SW 1271 (cell line): ENCODE data around the gene ATP1A1.

Experiments
- DNase-seq, 2 experiments: peaks; one replicate each; lab custom pipeline; 2025; lab: John Stamatoyannopoulos, UW

ATP1A1 gene

GRCh38 chr1:116345011-116345410 is 28.0 kb upstream of the ATP1A1 start:
- no peak for DNase-seq

DNA sequence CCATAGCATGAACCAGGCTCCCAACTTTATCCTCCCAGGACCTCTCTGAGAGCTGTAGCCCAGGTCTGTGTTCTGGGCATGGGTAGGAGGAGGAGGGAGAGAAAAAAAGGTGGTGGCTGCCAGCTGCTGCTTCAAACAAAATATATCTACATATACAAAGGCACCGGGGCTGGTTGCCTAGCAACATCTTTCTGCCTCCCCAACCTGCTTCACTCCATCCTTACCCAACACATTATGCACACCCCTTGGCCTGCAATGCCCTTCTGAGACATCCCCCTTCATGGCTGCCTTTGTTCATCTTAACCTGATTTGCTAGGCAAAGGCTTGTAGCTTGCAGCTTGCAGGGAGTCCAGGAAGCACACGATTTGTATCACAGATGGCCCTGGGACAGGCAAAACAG is 27.2 kb upstream of the ATP1A1 start:
- no peak for DNase-seq

GRCh38 chr1:116346943-116347673 is 25.9 kb upstream of the ATP1A1 start:
- no peak for DNase-seq

DNA sequence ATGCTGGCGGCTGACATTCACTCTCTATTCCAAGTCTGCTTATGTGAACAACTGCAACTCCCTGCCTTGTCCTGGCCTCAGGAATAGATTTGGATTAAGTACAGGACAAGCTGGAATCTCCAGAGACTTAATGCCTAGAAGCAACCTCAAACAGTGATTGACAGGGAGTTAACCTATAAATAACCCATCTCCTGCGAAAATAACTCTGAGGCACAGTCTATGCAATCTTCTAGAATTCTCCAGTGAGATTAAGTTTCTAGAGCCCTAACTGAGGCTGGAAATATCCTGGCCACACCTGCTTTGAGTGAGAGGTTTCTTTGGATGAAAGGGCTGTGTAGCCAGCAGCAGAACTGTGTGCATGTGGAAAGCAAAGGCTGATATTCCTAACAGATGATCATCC is 25.3 kb upstream of the ATP1A1 start:
- DNase-seq, result no peak

- no peak for DNase-seq
These were observed 22.9 kb upstream of the ATP1A1 start for GRCh38 chr1:116350097-116350645.

DNA sequence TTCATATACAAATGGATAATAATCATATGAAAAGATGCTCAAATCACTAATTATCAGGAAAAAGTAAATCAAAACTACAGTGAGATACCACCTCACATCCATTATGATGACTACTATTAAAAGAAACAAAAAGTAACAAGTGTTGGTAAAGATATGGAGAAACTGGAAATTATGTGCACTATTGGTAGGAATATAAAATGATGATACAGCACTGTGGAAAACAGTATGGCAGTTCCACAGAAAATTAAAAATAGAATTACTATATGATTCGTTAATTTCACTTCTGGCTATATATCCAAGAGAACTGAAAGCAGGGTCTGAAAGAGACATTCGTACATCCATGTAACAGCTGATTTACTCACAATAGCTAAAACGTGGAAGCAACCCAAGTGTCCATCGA is 21.1 kb upstream of the ATP1A1 start:
- DNase-seq, result no peak

GRCh38 chr1:116352349-116352813 is 20.7 kb upstream of the ATP1A1 start:
- no peak for DNase-seq

DNA sequence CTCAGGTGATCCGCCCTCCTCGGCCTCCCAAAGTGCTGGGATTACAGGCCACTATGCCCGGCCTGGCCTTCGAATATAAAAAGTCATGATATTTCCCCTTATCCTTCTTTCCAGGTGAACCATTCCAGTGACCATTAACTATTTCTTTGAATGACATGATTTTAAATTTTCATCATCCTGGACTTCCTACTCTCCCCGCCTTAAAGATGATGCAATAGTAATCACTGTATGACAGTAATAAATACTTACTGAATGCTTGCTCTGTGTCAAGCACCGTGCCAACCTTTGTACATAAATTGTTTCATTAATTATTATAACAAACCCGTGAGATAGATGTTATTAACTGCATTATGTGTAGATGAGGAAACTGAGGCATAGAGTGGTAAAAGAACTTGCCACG is 19.9 kb upstream of the ATP1A1 start:
- DNase-seq, result no peak

DNA sequence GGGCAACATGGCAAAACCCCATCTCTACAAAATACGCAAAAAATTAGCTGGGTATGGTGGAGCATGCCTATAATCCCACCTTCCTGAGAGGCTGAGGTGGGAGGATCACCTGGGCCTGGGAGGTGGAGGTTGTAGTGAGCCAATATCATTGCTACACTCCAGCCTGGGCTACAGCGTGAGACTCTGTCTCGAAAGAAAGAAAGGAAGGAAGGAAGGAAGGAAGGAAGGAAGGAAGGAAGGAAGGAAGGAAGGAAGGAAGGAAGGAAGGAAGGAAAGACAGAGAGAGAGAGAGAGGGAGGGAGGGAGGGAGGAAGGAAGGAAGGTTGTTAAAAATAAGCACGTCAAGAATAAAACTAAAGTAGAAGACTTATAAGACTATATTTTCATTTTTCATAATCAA is 17.0 kb upstream of the ATP1A1 start:
- no peak for DNase-seq

GRCh38 chr1:116356673-116357072 is 16.4 kb upstream of the ATP1A1 start:
- no peak for DNase-seq

DNA sequence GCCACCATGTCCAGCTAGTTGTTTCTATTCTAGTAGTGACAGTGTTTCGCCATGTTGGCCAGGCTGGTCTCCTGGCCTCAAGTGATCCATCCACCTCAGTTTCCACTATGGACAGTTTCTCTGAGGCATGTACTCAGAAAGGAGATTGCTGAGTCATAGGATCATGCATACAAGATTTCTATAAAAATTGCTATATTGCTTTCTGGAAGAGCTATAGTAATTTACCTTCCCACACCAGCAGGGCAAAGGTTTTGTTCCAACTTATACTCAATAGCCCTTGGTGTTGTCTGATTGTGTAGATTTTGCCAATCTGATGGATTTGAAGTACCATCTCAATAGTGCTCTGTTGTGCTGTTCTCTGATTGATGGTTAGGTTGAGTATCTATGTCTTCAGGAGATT is 15.6 kb upstream of the ATP1A1 start:
- DNase-seq, result no peak

GRCh38 chr1:116359060-116359830 is 13.8 kb upstream of the ATP1A1 start:
- DNase-seq, result no peak

DNA sequence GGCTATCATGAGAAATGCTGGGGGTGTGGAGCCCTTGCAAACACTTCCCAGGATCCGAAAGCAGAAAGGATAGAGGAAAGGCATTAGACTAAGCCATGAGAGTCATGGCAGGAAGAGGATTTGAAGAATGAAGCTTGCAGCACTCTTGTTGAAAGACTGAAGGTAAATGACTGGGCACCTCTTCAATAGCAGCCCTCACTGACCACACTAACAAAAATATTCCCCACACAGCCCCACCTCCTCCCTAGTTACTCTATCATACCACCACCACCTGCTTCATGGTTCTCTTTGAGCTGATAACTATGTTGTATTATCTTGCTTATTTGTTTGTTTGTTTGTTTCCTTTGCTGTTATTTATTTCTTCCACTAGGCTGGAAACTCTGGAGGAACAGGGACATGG is 13.2 kb upstream of the ATP1A1 start:
- DNase-seq, result no peak

DNA sequence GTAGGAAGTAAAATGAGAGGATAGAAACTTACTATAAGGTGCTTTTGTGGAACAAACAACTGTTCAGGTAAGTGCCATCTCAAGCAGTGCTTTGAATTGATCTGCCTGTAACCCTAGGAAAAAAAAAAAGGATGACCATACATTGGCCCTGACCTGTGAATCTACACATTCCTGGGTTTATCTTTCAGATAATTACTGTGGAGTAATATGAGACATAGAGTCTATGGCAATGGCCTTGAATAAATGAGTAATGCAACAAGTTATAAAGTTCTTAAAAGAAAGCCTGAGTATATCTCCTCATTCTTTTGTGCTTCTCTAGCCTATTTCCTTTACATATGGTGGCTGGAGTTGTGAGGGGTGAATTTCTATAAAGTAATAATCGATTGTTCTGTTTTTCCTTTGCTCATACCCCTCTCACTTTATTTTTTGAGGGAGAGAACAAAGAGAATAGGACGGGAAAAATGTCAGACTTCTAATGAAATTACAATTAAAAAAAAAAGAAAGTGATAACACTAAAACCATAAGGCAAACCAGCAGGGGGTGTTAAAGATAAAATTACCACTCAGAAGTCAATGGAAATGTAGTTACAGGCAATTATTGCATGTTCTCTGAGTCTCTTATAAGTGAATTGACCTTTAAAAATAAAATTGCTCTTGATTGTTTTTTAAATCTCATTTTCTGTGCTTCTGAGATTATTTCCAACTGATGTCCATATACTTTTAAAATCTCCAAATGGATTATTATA is 12.4 kb upstream of the ATP1A1 start:
- peak in 1 of 2 experiments; percentile 7 for DNase-seq

- DNase-seq, result no peak
These were observed 11.4 kb upstream of the ATP1A1 start for GRCh38 chr1:116361648-116362047.

DNA sequence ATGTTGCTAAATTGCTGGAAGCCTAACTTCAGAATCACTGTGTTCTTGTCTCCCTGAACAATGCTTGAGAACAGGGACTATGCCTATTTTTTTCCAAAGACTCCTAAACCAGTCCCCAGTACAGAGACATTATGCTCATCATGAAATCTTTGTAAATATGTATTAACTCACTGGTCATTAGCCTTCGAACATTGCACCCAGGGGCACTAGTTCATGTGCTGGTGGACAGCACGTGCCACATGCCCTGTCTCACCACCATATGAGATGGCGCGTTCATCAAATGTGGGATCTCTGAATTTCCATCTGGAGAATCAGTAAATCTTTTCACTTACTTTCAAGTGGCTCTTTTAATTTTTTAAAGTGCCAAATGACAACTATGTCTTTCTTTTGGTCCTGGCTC is 11.0 kb upstream of the ATP1A1 start:
- no peak for DNase-seq

DNA sequence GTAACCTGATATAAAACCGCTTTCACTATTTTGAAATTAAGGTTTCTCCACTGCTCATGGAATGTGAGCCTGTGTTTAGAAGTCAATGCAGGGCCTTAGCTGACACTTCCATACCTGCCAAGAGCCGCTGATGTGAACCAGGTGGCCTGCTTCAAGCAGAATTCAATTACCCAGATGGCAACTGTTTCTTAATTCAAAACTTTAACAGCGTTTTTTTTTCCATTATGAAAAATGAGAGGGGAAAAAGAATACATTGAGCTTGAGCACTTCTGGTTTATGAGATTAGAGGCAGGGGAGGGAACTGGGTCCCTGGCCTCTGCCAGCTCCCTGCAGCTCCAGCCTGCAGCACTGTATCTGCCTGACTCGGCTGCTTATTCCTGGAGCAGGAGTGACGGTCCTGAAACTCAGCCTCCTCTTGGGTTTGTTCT is 7.7 kb upstream of the ATP1A1 start:
- DNase-seq, result no peak

- no peak for DNase-seq
These were observed 7.2 kb upstream of the ATP1A1 start for GRCh38 chr1:116365857-116366256.

DNA sequence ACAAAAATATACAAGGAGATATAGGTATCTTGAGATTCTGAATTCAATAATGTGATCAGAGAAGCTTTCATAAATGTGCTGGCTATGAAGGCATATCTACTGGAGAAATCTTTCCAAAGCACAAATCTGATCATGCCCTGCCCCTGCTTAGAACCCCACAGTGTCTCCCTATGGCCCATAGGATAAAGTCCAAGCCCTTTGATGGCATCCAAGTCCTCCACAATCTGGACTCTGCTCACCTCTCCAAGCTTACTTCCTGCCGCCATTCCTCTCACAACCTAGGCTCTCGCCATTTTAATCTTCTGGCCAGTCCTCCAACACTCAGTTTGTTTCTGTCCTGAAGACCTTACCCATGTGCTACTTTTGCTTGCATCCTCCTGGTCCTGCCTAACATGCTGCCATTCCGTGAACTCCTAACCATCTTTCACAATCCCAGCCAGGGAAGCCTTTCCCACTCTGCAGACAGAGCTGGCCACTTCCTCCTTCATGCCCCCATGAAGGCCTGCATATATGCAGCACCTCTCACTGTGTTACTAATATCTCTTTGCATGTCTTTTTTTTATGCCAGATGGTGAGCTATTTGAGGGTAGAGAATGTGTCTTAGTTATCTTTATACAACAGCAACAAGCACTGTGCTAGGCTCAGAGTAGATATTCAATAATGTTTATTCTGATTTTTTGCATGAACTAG is 5.6 kb upstream of the ATP1A1 start:
- no peak for DNase-seq

DNA sequence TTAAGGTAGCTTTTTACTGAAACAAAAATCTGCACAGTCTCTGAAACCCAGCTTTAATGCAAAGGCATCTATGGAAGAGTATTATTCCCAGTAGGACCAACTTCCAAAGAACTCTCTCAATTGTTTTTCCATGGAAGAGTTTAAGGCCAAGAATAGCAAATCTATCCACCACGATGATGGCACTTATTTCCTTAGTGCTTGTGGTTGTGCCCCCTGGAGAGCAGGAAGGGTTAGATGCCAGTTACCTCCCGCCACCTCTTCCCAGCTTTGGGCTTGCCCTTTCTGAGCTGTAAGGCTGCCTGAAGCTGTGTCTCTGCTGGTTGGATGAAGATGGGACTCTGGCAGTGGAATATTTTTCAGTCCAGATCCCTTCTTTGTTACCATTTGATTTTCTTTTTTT is 4.8 kb upstream of the ATP1A1 start:
- no peak for DNase-seq

DNA sequence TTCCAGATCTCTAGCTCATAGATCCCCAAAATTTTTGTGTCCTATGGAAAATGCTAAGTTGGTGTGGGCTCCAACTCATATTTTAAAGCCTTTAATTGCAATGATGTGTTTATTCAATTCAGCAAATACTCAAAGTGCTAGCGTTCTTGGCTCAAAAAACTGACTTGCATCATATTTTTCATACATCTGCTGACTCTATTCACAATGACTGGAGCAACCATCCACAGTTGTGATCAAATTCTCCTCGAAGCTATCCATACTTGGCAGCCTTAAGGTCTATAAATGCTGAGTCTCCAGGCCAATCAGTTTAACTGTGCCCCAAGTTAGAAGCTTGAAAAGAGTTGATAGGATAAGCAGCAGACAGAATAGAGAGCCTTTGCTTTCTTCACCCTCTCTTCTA is 2.9 kb upstream of the ATP1A1 start:
- no peak for DNase-seq

- no peak for DNase-seq
These were observed 1.3 kb upstream of the ATP1A1 start for GRCh38 chr1:116371752-116372151.
